HEK293 (cell line): ENCODE data around the gene ZBED6.

ENCODE experiments used
- CTCF ChIA-PET: fragments of 350-600 bp; formaldehyde crosslinking; extraction: SDS; loops from one replicate; lab custom pipeline; 2021; ENCODE audit warnings: antibody characterized with exemption; lab: Yijun Ruan, JAX
- POLR2A ChIA-PET: fragments of 300-600 bp; formaldehyde crosslinking; extraction: SDS; loops from one replicate; lab custom pipeline; 2020; ENCODE audit warnings: antibody characterized with exemption, inconsistent platforms; lab: Yijun Ruan, JAX
- H3K27ac ChIP-seq: fragments of 200-500 bp; sonication (Bioruptor generic); 2 replicates; pipeline ENCODE4 v1.5.1; 2014; ENCODE audit warnings: low read depth, low read length, control low read depth, inconsistent platforms; ENCODE audit errors: extremely low read depth
- H3K36me3 ChIP-seq, 2 experiments: fragments of 200-500 bp in 1 of 2; sonication (Bioruptor generic) in 1 of 2; 1 replicate in 1 of 2; 2 replicates in 1 of 2; pipeline ENCODE4 v1.5.1; 2014 to 2017; ENCODE audit warnings: inconsistent platforms in 2 of 2, low read length in 2 of 2; ENCODE audit not compliant: control insufficient read depth in 2 of 2, insufficient read depth in 1 of 2
- H3K4me1 ChIP-seq: fragments of 200-500 bp; sonication (Bioruptor generic); 2 replicates; pipeline ENCODE4 v1.5.1; 2014; ENCODE audit warnings: mild to moderate bottlenecking, low read length, inconsistent platforms; ENCODE audit not compliant: control insufficient read depth, insufficient read depth
- H3K4me3 ChIP-seq: 2 replicates; pipeline ENCODE4 v1.5.1; 2011; ENCODE audit warnings: low read depth, mild to moderate bottlenecking, control low read depth, low read length, moderate library complexity
- H3K9me3 ChIP-seq: fragments of 200-500 bp; sonication (Bioruptor generic); 2 replicates; pipeline ENCODE4 v1.5.1; 2014; ENCODE audit warnings: low read depth, low read length, inconsistent platforms; ENCODE audit not compliant: control insufficient read depth, insufficient read depth
- GFI1B ChIP-seq: fragments of 450-650 bp; formaldehyde crosslinking; IDR thresholded peaks from 2 replicates; pipeline ENCODE4 v1.5.1; 2016; ENCODE audit warnings: missing biosample characterization, missing genetic modification characterization
- OVOL3 ChIP-seq: fragments of 450-650 bp; formaldehyde crosslinking; IDR thresholded peaks from 2 replicates; pipeline ENCODE4 v1.5.1; 2016; ENCODE audit warnings: missing biosample characterization, missing genetic modification characterization
- REPIN1 ChIP-seq: fragments of 450-650 bp; formaldehyde crosslinking; IDR thresholded peaks from 2 replicates; pipeline ENCODE4 v1.5.1; 2017; ENCODE audit warnings: missing biosample characterization, missing genetic modification characterization, low read depth
- SP3 ChIP-seq: fragments of 450-650 bp; formaldehyde crosslinking; IDR thresholded peaks from 2 replicates; pipeline ENCODE4 v1.5.1; 2016; ENCODE audit warnings: missing biosample characterization, missing genetic modification characterization
- ZBTB8A ChIP-seq: fragments of 450-650 bp; formaldehyde crosslinking; IDR thresholded peaks from 2 replicates; pipeline ENCODE4 v1.5.1; 2016; ENCODE audit warnings: missing biosample characterization, missing genetic modification characterization
- ZNF121 ChIP-seq: fragments of 450-650 bp; formaldehyde crosslinking; IDR thresholded peaks from 2 replicates; pipeline ENCODE4 v1.5.1; 2016; ENCODE audit warnings: missing biosample characterization, missing genetic modification characterization
- ZNF19 ChIP-seq: fragments of 450-650 bp; formaldehyde crosslinking; IDR thresholded peaks from 2 replicates; pipeline ENCODE4; 2016; ENCODE audit warnings: missing biosample characterization, missing genetic modification characterization, low read depth
- ZNF202 ChIP-seq: fragments of 450-650 bp; formaldehyde crosslinking; IDR thresholded peaks from 2 replicates; pipeline ENCODE4 v1.5.1; 2016; ENCODE audit warnings: missing biosample characterization, missing genetic modification characterization, borderline replicate concordance
- ZNF23 ChIP-seq: fragments of 450-650 bp; formaldehyde crosslinking; IDR thresholded peaks from 2 replicates; pipeline ENCODE4 v1.5.1; 2016; ENCODE audit warnings: missing biosample characterization, missing genetic modification characterization, borderline replicate concordance
- ZNF24 ChIP-seq: fragments of 450-650 bp; formaldehyde crosslinking; IDR thresholded peaks from 2 replicates; pipeline ENCODE4 v1.5.1; 2016; ENCODE audit warnings: missing biosample characterization, missing genetic modification characterization
- ZNF350 ChIP-seq: fragments of 450-650 bp; formaldehyde crosslinking; IDR thresholded peaks from 2 replicates; pipeline ENCODE4 v1.5.0; 2017; ENCODE audit warnings: missing biosample characterization, mild to moderate bottlenecking, missing genetic modification characterization
- ZNF514 ChIP-seq: fragments of 450-650 bp; formaldehyde crosslinking; IDR thresholded peaks from 2 replicates; pipeline ENCODE4 v1.5.1; 2016; ENCODE audit warnings: missing biosample characterization, missing genetic modification characterization
- ZNF530 ChIP-seq: fragments of 450-650 bp; formaldehyde crosslinking; IDR thresholded peaks from 2 replicates; pipeline ENCODE4 v1.5.1; 2016; ENCODE audit warnings: low read depth, missing biosample characterization, missing genetic modification characterization
- ZNF549 ChIP-seq: fragments of 450-650 bp; IDR thresholded peaks from 2 replicates; pipeline ENCODE4 v1.5.1; 2018; ENCODE audit warnings: missing biosample characterization, missing genetic modification characterization, mild to moderate bottlenecking, inconsistent platforms, moderate library complexity
- ZNF677 ChIP-seq: fragments of 450-650 bp; IDR thresholded peaks from 2 replicates; pipeline ENCODE4 v1.5.0; 2018; ENCODE audit warnings: missing biosample characterization, mild to moderate bottlenecking, missing genetic modification characterization, moderate library complexity
- TF ChIP-seq, protein P1 (sequence below): fragments of 450-650 bp; formaldehyde crosslinking; IDR thresholded peaks from 2 replicates; pipeline ENCODE4 v1.5.1; 2016; ENCODE audit warnings: missing biosample characterization, missing genetic modification characterization
- TF ChIP-seq, protein P2 (sequence below): fragments of 450-650 bp; formaldehyde crosslinking; IDR thresholded peaks from 2 replicates; pipeline ENCODE4 v1.5.1; 2016; ENCODE audit warnings: missing biosample characterization, missing genetic modification characterization
- TF ChIP-seq, protein P3 (sequence below): fragments of 450-650 bp; formaldehyde crosslinking; IDR thresholded peaks from 2 replicates; pipeline ENCODE4 v1.5.1; 2016; ENCODE audit warnings: missing biosample characterization, missing genetic modification characterization

ZBED6 gene

GRCh38 chr1:203799971-203800370, 4.5 kb downstream of the ZBED6 start (continued):
- TF ChIP-seq, protein P1, sequence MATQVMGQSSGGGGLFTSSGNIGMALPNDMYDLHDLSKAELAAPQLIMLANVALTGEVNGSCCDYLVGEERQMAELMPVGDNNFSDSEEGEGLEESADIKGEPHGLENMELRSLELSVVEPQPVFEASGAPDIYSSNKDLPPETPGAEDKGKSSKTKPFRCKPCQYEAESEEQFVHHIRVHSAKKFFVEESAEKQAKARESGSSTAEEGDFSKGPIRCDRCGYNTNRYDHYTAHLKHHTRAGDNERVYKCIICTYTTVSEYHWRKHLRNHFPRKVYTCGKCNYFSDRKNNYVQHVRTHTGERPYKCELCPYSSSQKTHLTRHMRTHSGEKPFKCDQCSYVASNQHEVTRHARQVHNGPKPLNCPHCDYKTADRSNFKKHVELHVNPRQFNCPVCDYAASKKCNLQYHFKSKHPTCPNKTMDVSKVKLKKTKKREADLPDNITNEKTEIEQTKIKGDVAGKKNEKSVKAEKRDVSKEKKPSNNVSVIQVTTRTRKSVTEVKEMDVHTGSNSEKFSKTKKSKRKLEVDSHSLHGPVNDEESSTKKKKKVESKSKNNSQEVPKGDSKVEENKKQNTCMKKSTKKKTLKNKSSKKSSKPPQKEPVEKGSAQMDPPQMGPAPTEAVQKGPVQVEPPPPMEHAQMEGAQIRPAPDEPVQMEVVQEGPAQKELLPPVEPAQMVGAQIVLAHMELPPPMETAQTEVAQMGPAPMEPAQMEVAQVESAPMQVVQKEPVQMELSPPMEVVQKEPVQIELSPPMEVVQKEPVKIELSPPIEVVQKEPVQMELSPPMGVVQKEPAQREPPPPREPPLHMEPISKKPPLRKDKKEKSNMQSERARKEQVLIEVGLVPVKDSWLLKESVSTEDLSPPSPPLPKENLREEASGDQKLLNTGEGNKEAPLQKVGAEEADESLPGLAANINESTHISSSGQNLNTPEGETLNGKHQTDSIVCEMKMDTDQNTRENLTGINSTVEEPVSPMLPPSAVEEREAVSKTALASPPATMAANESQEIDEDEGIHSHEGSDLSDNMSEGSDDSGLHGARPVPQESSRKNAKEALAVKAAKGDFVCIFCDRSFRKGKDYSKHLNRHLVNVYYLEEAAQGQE (tag by site-specific recombination) = no peak
- no peak for TF ChIP-seq ZBTB8A (tag by site-specific recombination)

DNA sequence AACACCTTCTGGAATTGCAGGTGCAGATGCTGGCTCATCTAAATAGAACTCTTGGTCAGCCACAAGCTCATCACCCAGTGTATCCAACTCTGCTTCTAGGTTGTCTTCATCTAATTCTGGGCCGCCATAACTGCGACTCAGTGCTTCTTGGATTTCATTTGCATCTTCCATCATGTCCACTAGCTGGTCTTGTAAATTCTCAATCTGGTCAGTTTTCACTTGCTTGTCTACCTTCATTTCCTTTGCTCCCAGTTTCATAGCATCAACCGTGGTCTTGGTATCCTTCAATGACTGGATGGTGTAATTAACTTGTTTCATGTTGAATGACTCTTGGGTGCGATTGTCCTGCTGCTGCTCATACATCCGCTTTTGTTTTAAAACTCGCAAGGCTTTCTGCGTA, 10.3 kb downstream of the ZBED6 start:
- TF ChIP-seq REPIN1 (tag by site-specific recombination) (no peak), ZNF677 (tag by site-specific recombination) (peak; percentile 99)
- Histone ChIP-seq H3K4me3 (no peak overlapping the region), H3K4me1 (no peaks in the 10 kb centered on the region), H3K36me3 (peaks cover 51 to 64% of the 10 kb centered on the region in 2 experiments), H3K27ac (no peak overlapping the region), H3K9me3 (no peaks in the 10 kb centered on the region)
- ChIA-PET CTCF (no interaction called here), POLR2A (no interaction called here)

DNA sequence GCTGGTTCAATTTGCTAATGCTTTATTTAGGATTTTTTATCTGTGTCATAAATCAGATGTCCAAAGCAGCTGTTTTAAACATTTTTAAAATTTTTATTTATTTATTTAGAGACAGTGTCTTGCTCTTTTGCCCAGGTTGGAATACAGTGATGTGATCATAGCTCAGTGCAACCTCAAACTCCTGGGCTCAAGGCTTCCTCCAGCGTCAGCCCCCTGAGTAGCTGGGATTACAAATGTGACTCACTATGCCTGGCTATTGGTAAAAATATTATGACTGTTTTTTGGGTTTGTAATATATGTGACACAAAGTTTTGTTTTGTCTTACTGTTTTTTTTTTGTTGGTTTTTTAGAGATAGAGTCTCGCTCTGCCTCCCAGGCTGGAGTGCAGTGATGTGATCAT, 11.8 kb downstream of the ZBED6 start:
- H3K36me3 ChIP-seq = peaks cover 51 to 63% of the 10 kb centered on the region in 2 experiments
- H3K4me3 ChIP-seq = no peak overlapping the region
- CTCF ChIA-PET = no interaction called here
- TF ChIP-seq ZNF350 (tag by site-specific recombination) = no peak
- TF ChIP-seq ZNF121 (tag by site-specific recombination) = no peak
- TF ChIP-seq OVOL3 (tag by site-specific recombination) = no peak
- no peak for TF ChIP-seq GFI1B (tag by site-specific recombination)
- TF ChIP-seq ZNF202 (tag by site-specific recombination) = no peak
- TF ChIP-seq ZNF19 = no peak
- TF ChIP-seq SP3 (tag by site-specific recombination) = no peak
- TF ChIP-seq ZNF514 (tag by site-specific recombination) = no peak
- no peaks in the 10 kb centered on the region for H3K9me3 ChIP-seq
- H3K27ac ChIP-seq = no peak overlapping the region
- POLR2A ChIA-PET = no interaction called here
- no peaks in the 10 kb centered on the region for H3K4me1 ChIP-seq

GRCh38 chr1:203813581-203814341, 18.3 kb downstream of the ZBED6 start:
- ChIA-PET CTCF (no interaction called here), POLR2A (no interaction called here)
- Histone ChIP-seq H3K4me1 (no peaks in the 10 kb centered on the region), H3K9me3 (no peaks in the 10 kb centered on the region), H3K36me3 (peaks cover 55 to 62% of the 10 kb centered on the region in 2 experiments)
- TF ChIP-seq, protein P2, sequence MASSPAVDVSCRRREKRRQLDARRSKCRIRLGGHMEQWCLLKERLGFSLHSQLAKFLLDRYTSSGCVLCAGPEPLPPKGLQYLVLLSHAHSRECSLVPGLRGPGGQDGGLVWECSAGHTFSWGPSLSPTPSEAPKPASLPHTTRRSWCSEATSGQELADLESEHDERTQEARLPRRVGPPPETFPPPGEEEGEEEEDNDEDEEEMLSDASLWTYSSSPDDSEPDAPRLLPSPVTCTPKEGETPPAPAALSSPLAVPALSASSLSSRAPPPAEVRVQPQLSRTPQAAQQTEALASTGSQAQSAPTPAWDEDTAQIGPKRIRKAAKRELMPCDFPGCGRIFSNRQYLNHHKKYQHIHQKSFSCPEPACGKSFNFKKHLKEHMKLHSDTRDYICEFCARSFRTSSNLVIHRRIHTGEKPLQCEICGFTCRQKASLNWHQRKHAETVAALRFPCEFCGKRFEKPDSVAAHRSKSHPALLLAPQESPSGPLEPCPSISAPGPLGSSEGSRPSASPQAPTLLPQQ (tag by site-specific recombination) = no peak
- TF ChIP-seq ZNF23 (tag by site-specific recombination) = no peak
- no peak for TF ChIP-seq ZNF530
- TF ChIP-seq, protein P3, sequence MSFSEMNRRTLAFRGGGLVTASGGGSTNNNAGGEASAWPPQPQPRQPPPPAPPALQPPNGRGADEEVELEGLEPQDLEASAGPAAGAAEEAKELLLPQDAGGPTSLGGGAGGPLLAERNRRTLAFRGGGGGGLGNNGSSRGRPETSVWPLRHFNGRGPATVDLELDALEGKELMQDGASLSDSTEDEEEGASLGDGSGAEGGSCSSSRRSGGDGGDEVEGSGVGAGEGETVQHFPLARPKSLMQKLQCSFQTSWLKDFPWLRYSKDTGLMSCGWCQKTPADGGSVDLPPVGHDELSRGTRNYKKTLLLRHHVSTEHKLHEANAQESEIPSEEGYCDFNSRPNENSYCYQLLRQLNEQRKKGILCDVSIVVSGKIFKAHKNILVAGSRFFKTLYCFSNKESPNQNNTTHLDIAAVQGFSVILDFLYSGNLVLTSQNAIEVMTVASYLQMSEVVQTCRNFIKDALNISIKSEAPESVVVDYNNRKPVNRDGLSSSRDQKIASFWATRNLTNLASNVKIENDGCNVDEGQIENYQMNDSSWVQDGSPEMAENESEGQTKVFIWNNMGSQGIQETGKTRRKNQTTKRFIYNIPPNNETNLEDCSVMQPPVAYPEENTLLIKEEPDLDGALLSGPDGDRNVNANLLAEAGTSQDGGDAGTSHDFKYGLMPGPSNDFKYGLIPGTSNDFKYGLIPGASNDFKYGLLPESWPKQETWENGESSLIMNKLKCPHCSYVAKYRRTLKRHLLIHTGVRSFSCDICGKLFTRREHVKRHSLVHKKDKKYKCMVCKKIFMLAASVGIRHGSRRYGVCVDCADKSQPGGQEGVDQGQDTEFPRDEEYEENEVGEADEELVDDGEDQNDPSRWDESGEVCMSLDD = no peak
- no peak for TF ChIP-seq ZNF677 (tag by site-specific recombination)
- no peak for TF ChIP-seq ZNF24
- no peak for TF ChIP-seq ZNF549 (tag by site-specific recombination)
- TF ChIP-seq, all 188 proteins: peak for 0
- Histone ChIP-seq H3K27ac (no peak overlapping the region), H3K4me3 (no peak overlapping the region)
